Measurements from ENCODE around the gene CNTRL.
"Not testable (repeated sequence)": the region's sequence is repeated elsewhere in the genome, so short reads cannot be mapped to it uniquely, and the experiment has no call there.

DNA sequence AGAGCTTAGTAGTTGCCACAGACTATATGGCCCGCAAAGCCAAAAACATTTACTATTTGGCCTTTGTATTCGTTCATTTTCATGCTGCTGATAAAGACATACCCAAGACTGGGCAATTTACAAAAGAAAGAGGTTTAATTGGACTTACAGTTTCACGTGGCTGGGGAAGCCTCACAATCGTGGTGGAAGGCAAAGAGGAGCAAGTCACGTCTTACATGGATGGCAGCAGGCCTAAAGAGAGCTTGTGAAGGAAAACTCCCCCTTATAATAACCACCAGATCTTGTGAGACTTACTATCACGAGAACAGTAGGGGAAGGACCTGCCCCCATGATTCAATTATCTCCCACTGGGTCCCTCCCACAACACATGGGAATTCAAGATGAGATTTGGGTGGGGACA lies 16.0 kb downstream of the CNTRL start:
- TF ChIP-seq EZH2 (IDR thresholded peaks at IDR 0.05; ENCODE audit: low read depth), result not testable (repeated sequence)
- TF ChIP-seq, protein P1, sequence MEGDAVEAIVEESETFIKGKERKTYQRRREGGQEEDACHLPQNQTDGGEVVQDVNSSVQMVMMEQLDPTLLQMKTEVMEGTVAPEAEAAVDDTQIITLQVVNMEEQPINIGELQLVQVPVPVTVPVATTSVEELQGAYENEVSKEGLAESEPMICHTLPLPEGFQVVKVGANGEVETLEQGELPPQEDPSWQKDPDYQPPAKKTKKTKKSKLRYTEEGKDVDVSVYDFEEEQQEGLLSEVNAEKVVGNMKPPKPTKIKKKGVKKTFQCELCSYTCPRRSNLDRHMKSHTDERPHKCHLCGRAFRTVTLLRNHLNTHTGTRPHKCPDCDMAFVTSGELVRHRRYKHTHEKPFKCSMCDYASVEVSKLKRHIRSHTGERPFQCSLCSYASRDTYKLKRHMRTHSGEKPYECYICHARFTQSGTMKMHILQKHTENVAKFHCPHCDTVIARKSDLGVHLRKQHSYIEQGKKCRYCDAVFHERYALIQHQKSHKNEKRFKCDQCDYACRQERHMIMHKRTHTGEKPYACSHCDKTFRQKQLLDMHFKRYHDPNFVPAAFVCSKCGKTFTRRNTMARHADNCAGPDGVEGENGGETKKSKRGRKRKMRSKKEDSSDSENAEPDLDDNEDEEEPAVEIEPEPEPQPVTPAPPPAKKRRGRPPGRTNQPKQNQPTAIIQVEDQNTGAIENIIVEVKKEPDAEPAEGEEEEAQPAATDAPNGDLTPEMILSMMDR (conservative IDR thresholded peaks at IDR 0.05), result not testable (repeated sequence)

Data from PC-9 (cell line).